Osteoblast (primary cell): ENCODE measurements around the gene GSTA4. TPM values are rescaled to one million over a fixed set of nuclear protein-coding genes. Genes with fewer than 3 reads are reported as not detected.
"Not testable (repeated sequence)": the region's sequence is repeated elsewhere in the genome, so short reads cannot be mapped to it uniquely, and the experiment has no call there.

Experiments used
- DNase-seq: peaks from one replicate; pipeline ENCODE4 v3.0.0; 2011; ENCODE audit warnings: low spot score, mixed read lengths; ENCODE audit not compliant: insufficient read length; ENCODE audit errors: missing footprints
- H2AFZ ChIP-seq: 2 replicates; pipeline ENCODE4 v1.6.0; 2011; ENCODE audit warnings: mild to moderate bottlenecking, low read length
- H3K27ac ChIP-seq: 2 replicates; pipeline ENCODE4 v1.5.1; 2011; ENCODE audit warnings: mild to moderate bottlenecking, low read depth, low read length, moderate library complexity
- H3K27me3 ChIP-seq: 2 replicates; pipeline ENCODE4 v1.6.0; 2012; ENCODE audit warnings: mild to moderate bottlenecking, control low read depth, inconsistent platforms, low read length, moderate library complexity; ENCODE audit not compliant: insufficient read depth
- H3K36me3 ChIP-seq: 2 replicates; pipeline ENCODE4 v1.5.1; 2011; ENCODE audit warnings: mild to moderate bottlenecking, low read length, control low read depth, moderate library complexity; ENCODE audit not compliant: insufficient read depth
- H3K4me1 ChIP-seq: 2 replicates; pipeline ENCODE4 v1.5.1; 2011; ENCODE audit warnings: mild to moderate bottlenecking, low read length, control low read depth, moderate library complexity; ENCODE audit not compliant: insufficient read depth
- H3K4me2 ChIP-seq: 2 replicates; pipeline ENCODE4 v1.6.0; 2011; ENCODE audit warnings: mild to moderate bottlenecking, low read length; ENCODE audit not compliant: insufficient read depth
- H3K4me3 ChIP-seq: fragments of 200-600 bp; sonication (generic); 3 replicates; pipeline ENCODE4 v1.5.1; 2012; ENCODE audit warnings: mild to moderate bottlenecking, low read length, inconsistent platforms; ENCODE audit not compliant: insufficient read depth
- H3K79me2 ChIP-seq: 2 replicates; pipeline ENCODE4 v1.6.0; 2012; ENCODE audit warnings: mild to moderate bottlenecking, low read length, control low read depth, inconsistent platforms; ENCODE audit not compliant: insufficient read depth
- H3K9me3 ChIP-seq: 2 replicates; pipeline ENCODE4 v1.5.1; 2011; ENCODE audit warnings: low read depth, low read length, control low read depth
- H4K20me1 ChIP-seq: 2 replicates; pipeline ENCODE4 v1.6.0; 2012; ENCODE audit warnings: mild to moderate bottlenecking, low read length, control low read depth; ENCODE audit not compliant: insufficient read depth
- total RNA-seq: library from RNA; depleted of rRNA; stranded (reverse); fragments of >200 nt; gene quantifications from 2 replicates; pipeline ENCODE4 v1.2.3, GENCODE V29; 2012
- TF ChIP-seq, protein P1 (sequence below): IDR thresholded peaks from 2 replicates; pipeline ENCODE4 v1.5.1; 2011; ENCODE audit warnings: mild to moderate bottlenecking, low read depth, low read length, moderate library complexity; ENCODE audit errors: extremely low read depth

GSTA4 gene, protein sequence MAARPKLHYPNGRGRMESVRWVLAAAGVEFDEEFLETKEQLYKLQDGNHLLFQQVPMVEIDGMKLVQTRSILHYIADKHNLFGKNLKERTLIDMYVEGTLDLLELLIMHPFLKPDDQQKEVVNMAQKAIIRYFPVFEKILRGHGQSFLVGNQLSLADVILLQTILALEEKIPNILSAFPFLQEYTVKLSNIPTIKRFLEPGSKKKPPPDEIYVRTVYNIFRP
- total RNA-seq, result 33.3 and 36.2 TPM in 2 replicates

DNA sequence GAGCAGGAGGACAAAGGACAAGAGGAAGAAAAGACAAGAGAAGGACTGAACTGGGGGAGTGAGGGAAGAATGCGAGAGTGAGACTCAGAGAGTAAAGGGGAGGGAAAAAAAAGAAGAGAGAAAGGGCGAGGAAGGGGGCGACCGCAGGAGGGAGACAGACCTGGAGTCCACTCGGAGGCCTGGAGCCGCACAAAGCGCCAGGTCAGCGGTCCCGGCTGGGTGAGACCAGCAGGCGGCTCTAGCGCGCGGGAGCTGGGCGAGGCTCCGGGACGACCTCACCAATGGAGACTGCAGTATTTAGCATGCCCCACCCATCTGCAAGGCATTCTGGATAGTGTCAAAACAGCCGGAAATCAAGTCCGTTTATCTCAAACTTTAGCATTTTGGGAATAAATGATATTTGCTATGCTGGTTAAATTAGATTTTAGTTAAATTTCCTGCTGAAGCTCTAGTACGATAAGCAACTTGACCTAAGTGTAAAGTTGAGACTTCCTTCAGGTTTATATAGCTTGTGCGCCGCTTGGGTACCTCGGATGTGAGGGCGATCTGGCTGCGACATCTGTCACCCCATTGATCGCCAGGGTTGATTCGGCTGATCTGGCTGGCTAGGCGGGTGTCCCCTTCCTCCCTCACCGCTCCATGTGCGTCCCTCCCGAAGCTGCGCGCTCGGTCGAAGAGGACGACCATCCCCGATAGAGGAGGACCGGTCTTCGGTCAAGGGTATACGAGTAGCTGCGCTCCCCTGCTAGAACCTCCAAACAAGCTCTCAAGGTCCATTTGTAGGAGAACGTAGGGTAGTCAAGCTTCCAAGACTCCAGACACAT is at the start of gene GSTA4:
TSS of gene GSTA4 (minus strand) at position 196 of the 824 bp plus-strand sequence. CDS start 1,041 bp downstream, outside the sequence.
- H3K4me2 ChIP-seq, result peak within 1 kb of the TSS; percentile 92
- DNase-seq, result peak; percentile 96
- peak within 1 kb of the TSS; percentile 89 for H2AFZ ChIP-seq
- H3K9me3 ChIP-seq, H3K36me3 ChIP-seq, H4K20me1 ChIP-seq, H3K27me3 ChIP-seq: not testable (repeated sequence)
- peaks cover 12% of the 10 kb centered on the region for H3K79me2 ChIP-seq
- TF ChIP-seq, protein P1, sequence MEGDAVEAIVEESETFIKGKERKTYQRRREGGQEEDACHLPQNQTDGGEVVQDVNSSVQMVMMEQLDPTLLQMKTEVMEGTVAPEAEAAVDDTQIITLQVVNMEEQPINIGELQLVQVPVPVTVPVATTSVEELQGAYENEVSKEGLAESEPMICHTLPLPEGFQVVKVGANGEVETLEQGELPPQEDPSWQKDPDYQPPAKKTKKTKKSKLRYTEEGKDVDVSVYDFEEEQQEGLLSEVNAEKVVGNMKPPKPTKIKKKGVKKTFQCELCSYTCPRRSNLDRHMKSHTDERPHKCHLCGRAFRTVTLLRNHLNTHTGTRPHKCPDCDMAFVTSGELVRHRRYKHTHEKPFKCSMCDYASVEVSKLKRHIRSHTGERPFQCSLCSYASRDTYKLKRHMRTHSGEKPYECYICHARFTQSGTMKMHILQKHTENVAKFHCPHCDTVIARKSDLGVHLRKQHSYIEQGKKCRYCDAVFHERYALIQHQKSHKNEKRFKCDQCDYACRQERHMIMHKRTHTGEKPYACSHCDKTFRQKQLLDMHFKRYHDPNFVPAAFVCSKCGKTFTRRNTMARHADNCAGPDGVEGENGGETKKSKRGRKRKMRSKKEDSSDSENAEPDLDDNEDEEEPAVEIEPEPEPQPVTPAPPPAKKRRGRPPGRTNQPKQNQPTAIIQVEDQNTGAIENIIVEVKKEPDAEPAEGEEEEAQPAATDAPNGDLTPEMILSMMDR, result peak; percentile 80
- H3K4me1 ChIP-seq, result peaks cover 24% of the 10 kb centered on the region
- H3K4me3 ChIP-seq, result peak within 1 kb of the TSS; percentile 85
- H3K27ac ChIP-seq, result peak within 1 kb of the TSS; percentile 95

GRCh38 chr6:53044572-53044971 is 49.5 kb upstream of the GSTA4 start:
- no peak overlapping the region for H2AFZ ChIP-seq
- no peaks in the 10 kb centered on the region for H3K9me3 ChIP-seq
- no peak overlapping the region for H3K4me3 ChIP-seq
- H3K27me3 ChIP-seq, result no peaks in the 10 kb centered on the region
- peak overlapping the region; percentile 49 for H3K4me2 ChIP-seq
- TF ChIP-seq, protein P1, result no peak
- no peak for DNase-seq
- peak overlapping the region; percentile 96 for H3K27ac ChIP-seq
- no peaks in the 10 kb centered on the region for H4K20me1 ChIP-seq
- H3K36me3 ChIP-seq, result peaks cover 13% of the 10 kb centered on the region
- H3K4me1 ChIP-seq, result peaks cover 63% of the 10 kb centered on the region
- H3K79me2 ChIP-seq, result peaks cover 15% of the 10 kb centered on the region

- Histone ChIP-seq H3K9me3 (no peaks in the 10 kb centered on the region), H3K4me2 (peak overlapping the region; percentile 49), H3K4me3 (no peak overlapping the region), H3K4me1 (peaks cover 59% of the 10 kb centered on the region), H3K27me3 (no peaks in the 10 kb centered on the region), H2AFZ (no peak overlapping the region), H3K79me2 (peaks cover 11% of the 10 kb centered on the region), H4K20me1 (no peaks in the 10 kb centered on the region), H3K36me3 (peaks cover 16% of the 10 kb centered on the region), H3K27ac (peak overlapping the region; percentile 96)
- no peak for DNase-seq
- TF ChIP-seq, protein P1, result no peak
These were observed 49.0 kb upstream of the GSTA4 start for GRCh38 chr6:53044071-53044470.

GRCh38 chr6:53043581-53043980 is 48.5 kb upstream of the GSTA4 start:
- TF ChIP-seq, protein P1, result no peak
- H3K4me1 ChIP-seq, result peaks cover 54% of the 10 kb centered on the region
- no peaks in the 10 kb centered on the region for H4K20me1 ChIP-seq
- no peaks in the 10 kb centered on the region for H3K27me3 ChIP-seq
- H2AFZ ChIP-seq, result no peak overlapping the region
- no peak overlapping the region for H3K4me3 ChIP-seq
- peak overlapping the region; percentile 96 for H3K27ac ChIP-seq
- H3K9me3 ChIP-seq, result no peaks in the 10 kb centered on the region
- H3K4me2 ChIP-seq, result peak overlapping the region; percentile 49
- DNase-seq, result peak; percentile 52
- peaks cover 11% of the 10 kb centered on the region for H3K79me2 ChIP-seq
- H3K36me3 ChIP-seq, result peaks cover 16% of the 10 kb centered on the region
